HG02840 (cell line): ENCODE results near the gene MICAL2.
A peak's percentile ranks its signal among the peaks of the same experiment; 100 is the strongest.

Experiments
- ATAC-seq: cut with Tn5 transposase; IDR thresholded peaks from one replicate; pipeline ENCODE4 v1.9.1; 2021; ENCODE audit warnings: mild to moderate bottlenecking, moderate library complexity, moderate number of reproducible peaks; ENCODE audit not compliant: unreplicated experiment, low FRiP score

Gene MICAL2

GRCh38 chr11:12165237-12165875 is 55.0 kb downstream of the MICAL2 start:
- ATAC-seq: no peak

GRCh38 chr11:12166299-12167060 is 56.1 kb downstream of the MICAL2 start:
- ATAC-seq: no peak

- no peak for ATAC-seq
Observed at GRCh38 chr11:12167061-12168000, 56.9 kb downstream of the MICAL2 start.

- ATAC-seq: no peak
Observed at GRCh38 chr11:12168114-12168513, 57.7 kb downstream of the MICAL2 start.

GRCh38 chr11:12169822-12170221 is 59.4 kb downstream of the MICAL2 start:
- ATAC-seq: no peak

- no peak for ATAC-seq
Observed at GRCh38 chr11:12170501-12170900, 60.1 kb downstream of the MICAL2 start.

GRCh38 chr11:12170984-12171383 is 60.6 kb downstream of the MICAL2 start:
- no peak for ATAC-seq

- no peak for ATAC-seq
Observed at GRCh38 chr11:12171921-12172320, 61.5 kb downstream of the MICAL2 start.

- no peak for ATAC-seq
Observed at GRCh38 chr11:12172493-12173013, 62.2 kb downstream of the MICAL2 start.

- ATAC-seq: no peak
Observed at GRCh38 chr11:12173111-12173510, 62.7 kb downstream of the MICAL2 start.

GRCh38 chr11:12174128-12174476 is 63.7 kb downstream of the MICAL2 start:
- peak; percentile 20 for ATAC-seq

- ATAC-seq: peak; percentile 76
Observed at GRCh38 chr11:12174477-12175143, 64.2 kb downstream of the MICAL2 start.

- no peak for ATAC-seq
Observed at GRCh38 chr11:12175694-12176241, 65.4 kb downstream of the MICAL2 start.

- ATAC-seq: no peak
Observed at GRCh38 chr11:12176410-12176809, 66.0 kb downstream of the MICAL2 start.

- no peak for ATAC-seq
Observed at GRCh38 chr11:12177739-12178338, 67.4 kb downstream of the MICAL2 start.

GRCh38 chr11:12179019-12179418 is 68.6 kb downstream of the MICAL2 start:
- ATAC-seq: no peak

- ATAC-seq: no peak
Observed at GRCh38 chr11:12179531-12179930, 69.1 kb downstream of the MICAL2 start.

- ATAC-seq: no peak
Observed at GRCh38 chr11:12180257-12181205, 70.1 kb downstream of the MICAL2 start.

GRCh38 chr11:12182302-12182675 is 71.9 kb downstream of the MICAL2 start:
- ATAC-seq: no peak
